Activated CD8-positive, alpha-beta T cell treated with anti-CD3 and anti-CD28 coated beads for 36 hours (primary cell): ENCODE measurements around the gene SOX14. TPM values are rescaled to one million over a fixed set of nuclear protein-coding genes. Genes with fewer than 3 reads are reported as not detected.
A peak's percentile ranks its signal among the peaks of the same experiment; 100 is the strongest.

Source experiments
- ATAC-seq: fragments of 200-7000 bp; cut with Tn5 transposase; one replicate; pipeline ENCODE4 v1.10.0; 2021; ENCODE audit warnings: mild to moderate bottlenecking, moderate library complexity
- CTCF ChIA-PET: fragments of 350-600 bp; sonication (Branson Sonifier 250); formaldehyde crosslinking; loops from one replicate; lab custom pipeline; 2021; ENCODE audit warnings: antibody characterized with exemption; lab: Charles Lee
- POLR2A ChIA-PET: fragments of 350-600 bp; sonication (Branson Sonifier 250); formaldehyde crosslinking; loops from one replicate; lab custom pipeline; 2021; ENCODE audit warnings: antibody characterized with exemption; lab: Charles Lee
- DNase-seq: peaks from one replicate; pipeline ENCODE4 v3.0.0-alpha.2; 2020
- H3K27ac Mint-ChIP-seq: one replicate; pipeline ENCODE4 v1.8.0; 2021; ENCODE audit warnings: mild to moderate bottlenecking, mixed read lengths
- H3K27me3 Mint-ChIP-seq: one replicate; pipeline ENCODE4 v1.8.0; 2021; ENCODE audit warnings: mixed read lengths
- H3K36me3 Mint-ChIP-seq: one replicate; pipeline ENCODE4 v1.8.0; 2021; ENCODE audit warnings: low read depth, mixed read lengths
- H3K4me1 Mint-ChIP-seq: one replicate; pipeline ENCODE4 v1.8.0; 2021; ENCODE audit warnings: low read depth, mixed read lengths
- H3K4me3 Mint-ChIP-seq: one replicate; pipeline ENCODE4 v1.8.0; 2021; ENCODE audit warnings: mild to moderate bottlenecking, moderate library complexity, mixed read lengths
- H3K9me3 Mint-ChIP-seq: one replicate; pipeline ENCODE4 v1.8.0; 2021; ENCODE audit warnings: mixed read lengths
- intact Hi-C: fragments of 100-400 bp; cut with micrococcal nuclease; formaldehyde crosslinking; loops from one replicate; pipeline ENCODE4 v1.10.0; 2022
- total RNA-seq, 2 experiments: library from RNA; stranded (reverse); gene quantifications; one replicate each; pipeline ENCODE4 v1.2.3, GENCODE V29; 2021
- TF ChIP-seq, protein P1 (sequence below): fragments of 200-600 bp; IDR thresholded peaks from one replicate; pipeline ENCODE4 v1.8.0; 2022; ENCODE audit warnings: antibody characterized with exemption, mild to moderate bottlenecking

Gene SOX14
- not detected for total RNA-seq

GRCh38 chr3:137764001-137764433 is at the start of gene SOX14:
SOX14 (plus strand) TSS chr3:137764315; CDS start chr3:137764785, 470 bp downstream.
- H3K4me1 Mint-ChIP-seq = peaks cover 3% of the 10 kb centered on the region
- no peaks in the 10 kb centered on the region for H3K36me3 Mint-ChIP-seq
- DNase-seq (peak; percentile 17), ATAC-seq (peak; percentile 37)
- intact Hi-C loops = no loop called here
- H3K27ac Mint-ChIP-seq = no peak within 1 kb of the TSS
- no peaks in the 10 kb centered on the region for H3K9me3 Mint-ChIP-seq
- POLR2A ChIA-PET = interaction anchor here (1.1 kb wide), 1 partner anchor 27 kb away, joined by 3 read pairs; no protein-coding TSS in a partner anchor
- H3K27me3 Mint-ChIP-seq = peaks cover 78% of the 10 kb centered on the region
- CTCF ChIA-PET = no interaction called here
- peak within 1 kb of the TSS; percentile 5 for H3K4me3 Mint-ChIP-seq
- TF ChIP-seq, protein P1, sequence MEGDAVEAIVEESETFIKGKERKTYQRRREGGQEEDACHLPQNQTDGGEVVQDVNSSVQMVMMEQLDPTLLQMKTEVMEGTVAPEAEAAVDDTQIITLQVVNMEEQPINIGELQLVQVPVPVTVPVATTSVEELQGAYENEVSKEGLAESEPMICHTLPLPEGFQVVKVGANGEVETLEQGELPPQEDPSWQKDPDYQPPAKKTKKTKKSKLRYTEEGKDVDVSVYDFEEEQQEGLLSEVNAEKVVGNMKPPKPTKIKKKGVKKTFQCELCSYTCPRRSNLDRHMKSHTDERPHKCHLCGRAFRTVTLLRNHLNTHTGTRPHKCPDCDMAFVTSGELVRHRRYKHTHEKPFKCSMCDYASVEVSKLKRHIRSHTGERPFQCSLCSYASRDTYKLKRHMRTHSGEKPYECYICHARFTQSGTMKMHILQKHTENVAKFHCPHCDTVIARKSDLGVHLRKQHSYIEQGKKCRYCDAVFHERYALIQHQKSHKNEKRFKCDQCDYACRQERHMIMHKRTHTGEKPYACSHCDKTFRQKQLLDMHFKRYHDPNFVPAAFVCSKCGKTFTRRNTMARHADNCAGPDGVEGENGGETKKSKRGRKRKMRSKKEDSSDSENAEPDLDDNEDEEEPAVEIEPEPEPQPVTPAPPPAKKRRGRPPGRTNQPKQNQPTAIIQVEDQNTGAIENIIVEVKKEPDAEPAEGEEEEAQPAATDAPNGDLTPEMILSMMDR = no peak

GRCh38 chr3:137714551-137714950 is 49.6 kb upstream of the SOX14 start:
- Mint-ChIP-seq H3K9me3 (peaks cover 7% of the 10 kb centered on the region), H3K4me3 (no peak overlapping the region), H3K4me1 (no peaks in the 10 kb centered on the region), H3K36me3 (no peaks in the 10 kb centered on the region), H3K27me3 (no peaks in the 10 kb centered on the region), H3K27ac (no peak overlapping the region)
- no peak for ATAC-seq
- intact Hi-C loops = no loop called here
- POLR2A ChIA-PET = no interaction called here
- TF ChIP-seq, protein P1 = no peak
- no peak for DNase-seq
- CTCF ChIA-PET = no interaction called here

DNA sequence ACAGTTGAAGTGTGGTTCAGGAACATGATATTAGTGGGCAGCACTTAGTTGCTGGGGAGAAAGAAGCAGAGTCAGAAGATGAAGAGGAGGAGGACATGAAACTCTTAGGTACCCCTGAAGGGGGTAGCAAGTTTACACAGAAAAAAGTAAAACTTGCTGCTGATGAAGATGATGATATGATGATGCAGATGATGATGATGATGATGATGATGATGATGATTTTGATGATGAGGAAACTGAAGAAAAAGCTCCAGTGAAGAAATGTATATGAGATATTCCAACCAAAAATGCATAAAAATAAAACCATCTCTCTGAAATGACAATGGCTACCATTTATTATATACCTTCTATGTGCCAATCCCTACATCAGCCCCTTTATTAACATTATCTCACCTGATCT is 39.9 kb upstream of the SOX14 start:
- TF ChIP-seq, protein P1 = no peak
- Mint-ChIP-seq H3K27me3 (peaks cover 3% of the 10 kb centered on the region), H3K4me1 (no peaks in the 10 kb centered on the region)

DNA sequence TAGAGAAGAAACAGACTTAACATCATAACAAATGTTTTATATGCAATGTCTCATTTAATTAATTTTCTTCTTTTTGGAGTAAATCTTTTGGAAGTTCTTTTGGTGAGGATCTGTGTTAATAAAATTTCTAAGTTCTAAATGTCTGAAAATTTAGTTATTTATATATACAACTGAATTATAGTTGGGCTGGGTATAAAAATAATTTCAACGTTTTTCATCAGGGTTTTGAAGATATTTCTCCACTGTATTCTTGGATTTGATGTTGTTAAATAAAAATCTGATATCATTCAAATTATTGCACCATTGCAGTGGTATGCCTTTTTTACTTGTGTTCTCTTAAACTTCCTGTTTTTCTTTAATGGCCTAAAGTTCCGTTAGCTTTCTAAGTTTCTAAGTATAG is 26.9 kb upstream of the SOX14 start:
- TF ChIP-seq, protein P1 = no peak
- no peaks in the 10 kb centered on the region for H3K36me3 Mint-ChIP-seq
- H3K27me3 Mint-ChIP-seq = no peaks in the 10 kb centered on the region
- CTCF ChIA-PET = interaction anchor here (1.1 to 1.2 kb wide), 2 partner anchors 11 to 27 kb away, joined by 3 to 4 read pairs; no protein-coding TSS in a partner anchor
- H3K27ac Mint-ChIP-seq = no peak overlapping the region
- no peak for ATAC-seq
- H3K4me3 Mint-ChIP-seq = no peak overlapping the region
- POLR2A ChIA-PET = interaction anchor here (0.6 kb wide), 1 partner anchor 27 kb away, joined by 3 read pairs; the partner anchor contains the start of gene SOX14
- intact Hi-C loops = no loop called here
- DNase-seq = no peak
- H3K4me1 Mint-ChIP-seq = no peaks in the 10 kb centered on the region
- H3K9me3 Mint-ChIP-seq = peaks cover 12% of the 10 kb centered on the region

More for the DNA sequence above, 39.9 kb upstream of the SOX14 start:
- CTCF ChIA-PET = no interaction called here
- intact Hi-C loops = no loop called here
- POLR2A ChIA-PET = no interaction called here
- Mint-ChIP-seq H3K27ac (no peak overlapping the region), H3K36me3 (no peaks in the 10 kb centered on the region), H3K9me3 (peaks cover 6% of the 10 kb centered on the region), H3K4me3 (no peak overlapping the region)
- ATAC-seq (no peak), DNase-seq (no peak)

DNA sequence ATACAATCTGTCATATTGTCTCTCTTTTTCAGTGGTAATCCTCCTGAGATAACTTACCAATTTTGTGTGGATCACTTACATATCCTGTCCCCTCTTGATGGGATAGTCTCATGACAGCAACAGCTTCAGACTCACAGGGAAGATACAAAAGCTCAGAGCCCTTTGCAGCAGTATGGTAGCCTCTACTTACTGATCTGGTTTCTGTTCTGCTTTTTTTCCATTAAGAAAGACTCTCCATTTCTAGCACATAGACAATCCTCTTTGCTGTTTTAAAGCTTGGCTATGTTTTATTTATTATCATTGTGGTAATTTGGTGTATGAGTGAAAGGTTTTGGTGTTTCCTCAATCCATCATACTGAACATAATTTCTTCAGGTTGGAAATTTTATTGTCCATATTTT is 25.4 kb upstream of the SOX14 start:
- intact Hi-C loops = no loop called here
- Mint-ChIP-seq H3K36me3 (no peaks in the 10 kb centered on the region), H3K27me3 (no peaks in the 10 kb centered on the region), H3K4me3 (no peak overlapping the region), H3K9me3 (peaks cover 12% of the 10 kb centered on the region), H3K27ac (no peak overlapping the region), H3K4me1 (no peaks in the 10 kb centered on the region)
- ATAC-seq (no peak), DNase-seq (no peak)
- POLR2A ChIA-PET = no interaction called here
- CTCF ChIA-PET = interaction anchor here (1.2 kb wide), 1 partner anchor 29 kb away, joined by 4 read pairs; no protein-coding TSS in a partner anchor
- TF ChIP-seq, protein P1 = no peak
